HG03558 (cell line): ENCODE results near the gene GNE.
"Not testable (repeated sequence)": the region's sequence is repeated elsewhere in the genome, so short reads cannot be mapped to it uniquely, and the experiment has no call there.

Experiments used
- ATAC-seq: cut with Tn5 transposase; IDR thresholded peaks from one replicate; pipeline ENCODE4 v1.9.1; 2021; ENCODE audit warnings: moderate number of reproducible peaks; ENCODE audit not compliant: unreplicated experiment; ENCODE audit errors: extremely low read depth

GNE gene

GRCh38 chr9:36211510-36211909, 46.7 kb downstream of the GNE start:
- ATAC-seq = no peak

DNA sequence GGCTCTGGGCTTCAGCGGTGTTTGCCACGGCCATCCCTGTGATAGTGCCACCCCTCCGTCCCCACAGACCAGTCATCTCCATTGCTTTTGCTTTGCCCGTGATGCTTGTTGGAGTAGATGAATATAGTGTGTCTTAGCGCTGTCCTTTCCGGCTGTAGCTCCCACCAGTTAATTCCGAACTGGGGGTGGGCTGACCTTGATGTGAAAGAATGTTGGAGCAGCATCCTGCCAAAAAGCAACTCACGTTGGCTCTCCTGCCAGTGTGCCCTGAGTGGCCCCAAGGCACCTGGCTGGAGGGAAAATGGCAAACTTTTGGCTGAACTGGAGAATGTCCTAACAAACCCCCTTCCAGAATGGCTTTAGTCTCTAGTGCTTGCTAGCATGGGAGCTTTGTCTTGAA, 47.5 kb downstream of the GNE start:
- ATAC-seq = no peak

GRCh38 chr9:36208521-36209253, 49.6 kb downstream of the GNE start:
- no peak for ATAC-seq

GRCh38 chr9:36207546-36208012, 50.7 kb downstream of the GNE start:
- no peak for ATAC-seq

- ATAC-seq = no peak
These were observed 51.2 kb downstream of the GNE start for GRCh38 chr9:36207016-36207415.

DNA sequence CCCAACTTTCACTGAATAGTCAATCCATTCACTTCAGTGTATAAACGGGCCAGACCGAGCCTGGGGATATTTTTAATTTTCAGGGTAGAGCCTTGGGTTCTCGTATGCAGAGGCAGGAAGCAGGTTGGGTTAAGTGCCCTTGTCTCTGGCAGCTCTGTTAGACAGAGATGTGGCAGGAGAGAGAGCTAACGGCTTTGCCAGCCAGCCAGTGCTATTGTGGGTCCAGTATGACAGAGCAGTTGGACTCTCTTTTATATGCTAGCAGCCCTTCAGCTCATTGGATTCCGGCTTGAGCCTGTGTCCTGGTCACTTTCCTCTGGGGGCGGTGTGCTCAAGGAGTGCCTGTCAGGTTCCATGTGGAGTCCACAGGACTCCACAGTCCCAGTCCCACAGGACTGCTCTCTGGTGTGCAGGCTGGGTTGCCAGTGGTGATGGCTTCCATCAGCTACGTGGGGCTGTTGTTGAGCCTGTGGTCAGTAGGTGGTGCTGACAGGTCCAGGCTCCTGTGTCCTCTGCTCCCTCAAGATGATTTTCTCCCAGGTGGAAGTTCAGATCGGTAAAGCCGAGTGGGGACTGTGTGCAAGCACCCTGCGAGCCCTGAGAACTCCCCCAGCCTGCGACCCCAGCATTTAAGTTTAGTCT, 53.2 kb downstream of the GNE start:
- no peak for ATAC-seq

- ATAC-seq = no peak
These were observed 63.8 kb downstream of the GNE start for GRCh38 chr9:36194326-36195000.

- no peak for ATAC-seq
These were observed 65.2 kb downstream of the GNE start for GRCh38 chr9:36193023-36193422.

GRCh38 chr9:36192196-36192595, 66.1 kb downstream of the GNE start:
- no peak for ATAC-seq

- ATAC-seq = no peak
These were observed 66.6 kb downstream of the GNE start for GRCh38 chr9:36191686-36192085.

DNA sequence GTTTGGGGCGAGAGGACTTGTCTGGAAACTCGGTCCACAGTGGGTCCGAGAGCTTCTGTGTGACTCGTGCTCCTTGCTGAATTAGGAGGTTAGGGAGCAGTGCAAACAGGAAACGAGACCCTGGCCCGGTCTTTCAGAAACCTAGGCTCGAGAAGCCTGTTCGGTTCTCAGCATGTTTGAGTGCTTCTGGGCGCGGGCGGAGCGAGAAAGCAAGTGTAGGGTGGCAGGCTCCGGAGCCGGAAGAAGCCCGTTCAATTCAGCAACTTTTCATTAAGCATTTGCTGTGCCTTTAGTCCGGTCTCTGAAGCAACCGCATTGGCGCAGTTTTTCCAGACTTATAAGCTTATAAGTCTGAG, 67.0 kb downstream of the GNE start:
- ATAC-seq = no peak

DNA sequence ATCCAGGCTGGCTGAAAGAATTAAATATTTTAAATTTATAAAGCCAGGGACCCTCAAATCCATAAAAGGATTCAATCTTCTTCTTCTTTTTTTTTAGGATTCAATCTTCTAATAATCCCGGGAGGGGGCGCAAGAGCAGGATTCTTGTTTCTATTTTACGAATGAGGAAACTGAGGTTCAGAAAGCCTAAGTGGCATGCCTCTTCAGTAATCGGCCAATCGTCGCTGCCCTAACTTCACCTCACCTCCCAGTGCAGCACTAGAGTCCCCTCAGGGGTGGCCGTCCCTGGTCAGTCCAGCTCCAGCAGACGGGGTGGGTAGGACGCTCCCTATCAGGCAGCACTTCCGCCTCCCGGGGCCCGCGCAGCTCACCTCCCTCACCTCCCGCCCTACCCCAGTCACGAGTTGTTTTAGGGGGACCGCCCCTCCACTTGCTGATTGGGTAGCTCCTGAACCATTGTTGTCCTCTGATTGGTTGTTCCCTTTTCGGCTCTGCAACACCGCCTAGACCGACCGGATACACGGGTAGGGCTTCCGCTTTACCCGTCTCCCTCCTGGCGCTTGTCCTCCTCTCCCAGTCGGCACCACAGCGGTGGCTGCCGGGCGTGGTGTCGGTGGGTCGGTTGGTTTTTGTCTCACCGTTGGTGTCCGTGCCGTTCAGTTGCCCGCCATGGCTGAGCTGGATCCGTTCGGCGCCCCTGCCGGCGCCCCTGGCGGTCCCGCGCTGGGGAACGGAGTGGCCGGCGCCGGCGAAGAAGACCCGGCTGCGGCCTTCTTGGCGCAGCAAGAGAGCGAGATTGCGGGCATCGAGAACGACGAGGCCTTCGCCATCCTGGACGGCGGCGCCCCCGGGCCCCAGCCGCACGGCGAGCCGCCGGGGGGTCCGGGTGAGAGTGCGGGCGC, 67.6 kb downstream of the GNE start, which contains the start of gene CLTA:
TSS of gene CLTA (plus strand) at position 534 of the 902 bp plus-strand sequence. CDS start at position 670, 136 bp downstream.
- ATAC-seq = peak; percentile 93

GRCh38 chr9:36189976-36190375, 68.3 kb downstream of the GNE start:
- ATAC-seq = no peak

- ATAC-seq = no peak
These were observed 70.0 kb downstream of the GNE start for GRCh38 chr9:36188212-36188611.

GRCh38 chr9:36187414-36187813, 70.8 kb downstream of the GNE start:
- no peak for ATAC-seq

DNA sequence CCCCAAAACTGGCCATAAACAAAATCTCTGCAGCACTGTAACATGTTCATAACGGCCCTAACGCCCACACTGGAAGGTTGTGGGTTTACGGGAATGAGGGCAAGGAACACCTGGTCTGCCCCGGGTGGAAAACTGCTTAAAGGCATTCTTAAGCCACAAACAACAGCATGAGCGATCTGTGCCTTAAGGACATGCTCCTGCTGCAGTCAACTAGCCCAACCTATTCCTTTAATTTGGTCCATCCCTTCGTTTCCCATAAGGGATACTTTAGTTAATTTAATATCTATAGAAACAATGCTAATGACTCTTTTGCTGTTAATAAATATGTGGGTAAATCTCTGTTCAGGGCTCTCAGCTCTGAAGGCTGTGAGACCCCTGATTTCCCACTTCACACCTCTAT, 78.0 kb downstream of the GNE start:
- not testable (repeated sequence) for ATAC-seq

DNA sequence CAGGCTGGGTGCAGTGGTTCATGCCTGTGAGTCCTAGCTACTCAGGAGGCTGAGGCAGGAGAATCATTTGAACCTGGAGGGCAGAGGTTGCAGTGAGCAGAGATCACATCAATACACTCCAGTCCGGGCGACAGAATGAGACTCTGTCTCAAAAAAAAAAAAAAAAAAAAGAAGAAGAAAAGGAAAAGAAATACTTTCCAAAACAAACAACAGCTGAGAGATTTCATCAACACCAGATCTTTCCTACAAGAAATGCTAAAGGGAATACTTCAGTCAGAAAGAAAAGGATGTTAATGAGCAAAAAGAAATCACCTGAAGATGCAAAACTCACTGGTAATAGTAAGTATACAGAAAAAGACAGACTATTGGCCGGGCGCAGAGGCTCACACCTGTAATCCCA, 80.7 kb downstream of the GNE start:
- no peak for ATAC-seq

- not testable (repeated sequence) for ATAC-seq
These were observed 81.8 kb downstream of the GNE start for GRCh38 chr9:36176496-36176895.

DNA sequence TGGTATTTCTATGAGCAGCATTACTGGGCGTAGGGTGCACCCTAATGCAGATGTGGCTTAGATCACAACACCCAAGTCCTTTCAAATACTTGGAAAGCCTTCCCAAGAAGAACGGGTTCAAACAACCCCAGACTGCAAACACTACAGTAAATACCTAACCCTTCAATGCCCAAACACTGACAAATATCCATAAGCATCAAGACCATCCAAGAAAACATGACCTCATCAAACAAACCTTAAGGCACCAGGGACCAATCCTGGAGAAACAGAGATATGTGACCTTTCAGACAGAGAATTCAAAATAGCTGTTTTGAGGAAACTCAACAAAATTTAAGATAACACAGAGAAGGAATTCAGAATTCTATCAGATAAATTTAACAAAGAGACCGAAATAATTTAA, 83.0 kb downstream of the GNE start:
- ATAC-seq = not testable (repeated sequence)

DNA sequence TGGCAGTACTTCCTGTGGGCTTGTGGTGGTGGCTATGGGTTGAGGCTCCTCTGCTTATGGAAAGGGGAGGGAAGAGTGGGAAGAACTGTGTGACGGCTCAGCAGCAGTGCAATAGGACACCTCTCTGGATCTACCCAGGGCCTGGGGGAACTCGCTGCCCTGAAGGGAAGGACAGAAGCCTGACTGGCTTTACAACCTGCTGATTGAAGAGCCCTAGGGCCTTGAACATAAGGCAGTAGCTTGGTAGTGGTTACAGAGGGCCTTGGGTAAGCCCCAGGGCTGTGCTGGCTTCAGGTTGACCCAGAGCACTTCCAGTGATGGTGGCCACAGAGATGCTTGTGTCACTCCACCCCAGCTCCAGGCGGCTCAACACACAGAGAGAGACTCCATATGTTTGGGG, 83.5 kb downstream of the GNE start:
- ATAC-seq = no peak
